Measurements from ENCODE around the gene RPL23. TPM values are rescaled to one million over a fixed set of nuclear protein-coding genes. Genes with fewer than 3 reads are reported as not detected.

RPL23 gene
- total and polyA plus RNA-seq, 10 of the 15 experiments (the other 5 are each of a cell fraction or from before 2014, with no cell fraction given): 2,200 to 4,821 (median 3,043) TPM

DNA sequence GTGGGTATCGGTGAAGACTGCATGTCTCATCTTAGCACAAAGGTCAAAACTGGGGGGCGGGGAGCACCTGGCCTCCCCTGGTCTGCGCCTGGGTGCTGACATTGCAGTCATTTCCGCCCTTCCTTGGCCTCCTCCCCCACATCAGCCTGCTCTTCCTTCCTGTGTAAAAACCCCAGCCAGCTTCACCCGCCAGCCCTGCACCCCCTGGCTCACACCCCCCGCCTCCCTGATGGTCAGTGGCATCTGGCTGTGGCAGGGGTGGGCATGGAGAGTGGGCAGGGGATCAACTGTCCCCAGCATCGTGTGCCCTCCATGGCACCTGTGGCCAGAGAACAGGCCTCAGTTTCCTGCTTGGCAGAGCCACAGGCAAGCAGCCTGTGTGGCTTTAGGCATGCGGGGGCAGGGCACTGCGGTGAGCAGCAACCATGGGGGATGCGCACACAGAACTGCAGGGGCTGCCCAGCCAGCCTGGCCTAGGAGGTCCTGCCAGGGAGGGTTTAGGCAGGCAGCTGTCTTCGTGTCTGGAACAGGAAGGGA, 45.4 kb upstream of the RPL23 start (continued):
- TF ChIP-seq RBBP5 (conservative IDR thresholded peaks at IDR 0.05) (no peak), GABPA (IDR thresholded peaks at IDR 0.05; ENCODE audit: low read depth) (peak; percentile 77), RELA (IDR thresholded peaks at IDR 0.05; ENCODE audit: borderline replicate concordance, partially characterized antibody) (peak; percentile 14), CBX5 (IDR thresholded peaks at IDR 0.05; ENCODE audit: low read depth) (0 out of 2 replicates have a peak, but pooled peaks have one; percentile 38)
- TF ChIP-seq, protein P1, sequence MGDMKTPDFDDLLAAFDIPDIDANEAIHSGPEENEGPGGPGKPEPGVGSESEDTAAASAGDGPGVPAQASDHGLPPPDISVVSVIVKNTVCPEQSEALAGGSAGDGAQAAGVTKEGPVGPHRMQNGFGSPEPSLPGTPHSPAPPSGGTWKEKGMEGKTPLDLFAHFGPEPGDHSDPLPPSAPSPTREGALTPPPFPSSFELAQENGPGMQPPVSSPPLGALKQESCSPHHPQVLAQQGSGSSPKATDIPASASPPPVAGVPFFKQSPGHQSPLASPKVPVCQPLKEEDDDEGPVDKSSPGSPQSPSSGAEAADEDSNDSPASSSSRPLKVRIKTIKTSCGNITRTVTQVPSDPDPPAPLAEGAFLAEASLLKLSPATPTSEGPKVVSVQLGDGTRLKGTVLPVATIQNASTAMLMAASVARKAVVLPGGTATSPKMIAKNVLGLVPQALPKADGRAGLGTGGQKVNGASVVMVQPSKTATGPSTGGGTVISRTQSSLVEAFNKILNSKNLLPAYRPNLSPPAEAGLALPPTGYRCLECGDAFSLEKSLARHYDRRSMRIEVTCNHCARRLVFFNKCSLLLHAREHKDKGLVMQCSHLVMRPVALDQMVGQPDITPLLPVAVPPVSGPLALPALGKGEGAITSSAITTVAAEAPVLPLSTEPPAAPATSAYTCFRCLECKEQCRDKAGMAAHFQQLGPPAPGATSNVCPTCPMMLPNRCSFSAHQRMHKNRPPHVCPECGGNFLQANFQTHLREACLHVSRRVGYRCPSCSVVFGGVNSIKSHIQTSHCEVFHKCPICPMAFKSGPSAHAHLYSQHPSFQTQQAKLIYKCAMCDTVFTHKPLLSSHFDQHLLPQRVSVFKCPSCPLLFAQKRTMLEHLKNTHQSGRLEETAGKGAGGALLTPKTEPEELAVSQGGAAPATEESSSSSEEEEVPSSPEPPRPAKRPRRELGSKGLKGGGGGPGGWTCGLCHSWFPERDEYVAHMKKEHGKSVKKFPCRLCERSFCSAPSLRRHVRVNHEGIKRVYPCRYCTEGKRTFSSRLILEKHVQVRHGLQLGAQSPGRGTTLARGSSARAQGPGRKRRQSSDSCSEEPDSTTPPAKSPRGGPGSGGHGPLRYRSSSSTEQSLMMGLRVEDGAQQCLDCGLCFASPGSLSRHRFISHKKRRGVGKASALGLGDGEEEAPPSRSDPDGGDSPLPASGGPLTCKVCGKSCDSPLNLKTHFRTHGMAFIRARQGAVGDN (IDR thresholded peaks at IDR 0.05): peak; percentile 87
- TF ChIP-seq, protein P2, sequence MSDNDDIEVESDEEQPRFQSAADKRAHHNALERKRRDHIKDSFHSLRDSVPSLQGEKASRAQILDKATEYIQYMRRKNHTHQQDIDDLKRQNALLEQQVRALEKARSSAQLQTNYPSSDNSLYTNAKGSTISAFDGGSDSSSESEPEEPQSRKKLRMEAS (IDR thresholded peaks at IDR 0.05; ENCODE audit: low read depth, low read length): peak; percentile 64; the same call in 1 of the 2 replicates

DNA sequence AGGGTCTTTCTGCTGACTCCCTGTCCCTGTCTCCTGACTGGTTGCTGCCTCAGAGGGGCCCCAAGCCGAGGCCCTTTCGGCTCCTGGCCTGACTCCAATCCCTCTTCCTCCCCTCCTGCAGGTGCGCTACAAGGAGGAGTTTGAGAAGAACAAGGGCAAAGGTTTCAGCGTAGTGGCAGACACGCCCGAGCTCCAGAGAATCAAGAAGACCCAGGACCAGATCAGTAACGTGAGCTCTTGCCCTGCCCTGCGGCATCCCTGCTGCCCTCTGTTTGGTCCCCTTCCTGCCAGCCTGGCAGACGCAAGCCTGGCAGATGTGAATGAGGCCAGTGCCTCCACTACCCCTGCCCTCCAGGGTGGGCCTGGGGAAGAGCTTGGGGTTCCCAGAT, 44.8 kb upstream of the RPL23 start:
- WGBS (ENCODE audit: insufficient coverage, insufficient replicate concordance, low lambda C conversion rate, missing lambda C conversion rate): 22% methylated on average over 9 of the region's 9 CpGs
- H3K27me3 ChIP-seq (replicated peaks in 1 of 2; ENCODE audit: control insufficient read depth in 2 of 2, insufficient read depth in 2 of 2, low read length in 1 of 2): no peaks in the 10 kb centered on the region
- H3K36me3 ChIP-seq (ENCODE audit: control insufficient read depth in 2 of 2, insufficient read depth in 2 of 2, low read length in 1 of 2): peaks cover 20 to 23% of the 10 kb centered on the region in 2 experiments
- no peaks in the 10 kb centered on the region for H4K20me1 ChIP-seq (ENCODE audit: control insufficient read depth, insufficient read depth)
- no peak for DNase-seq (ENCODE audit: low read depth, low spot score)
- POLR2A ChIA-PET: interaction anchor here (0.6 to 2.8 kb wide), 4 partner anchors 10 to 44 kb away, joined by 4 to 21 read pairs (median 8); partner anchors contain the start of genes LASP1 and RPL23
- H2AFZ ChIP-seq (ENCODE audit: control insufficient read depth, low read depth, low read length): peak overlapping the region; percentile 68
- intact Hi-C loops (cut with micrococcal nuclease; ENCODE audit: unreplicated experiment): no loop called here
- in situ Hi-C loops (cut with MboI): no loop called here
- BruUV-seq (replicated peaks): no TSS peak
- peak overlapping the region; percentile 75 for H3K9ac ChIP-seq (ENCODE audit: control insufficient read depth, insufficient read depth, low read length)
- RAD21 ChIA-PET (ENCODE audit: unreplicated experiment): interaction anchor here (1.4 to 2.4 kb wide), 4 partner anchors 12 to 85 kb away, joined by 3 to 10 read pairs (median 8); partner anchors contain the start of gene LASP1
- H3K4me3 ChIP-seq: 0 out of 2 replicates have a peak overlapping the region, but pooled peaks have one; percentile 28
- SMC1A ChIA-PET (ENCODE audit: uncharacterized antibody, unreplicated experiment): interaction anchor here (1.0 to 1.9 kb wide), 9 partner anchors 14 to 266 kb away, joined by 3 to 7 read pairs (median 5); partner anchors contain the start of genes LASP1NB and RPL23
- peaks cover 28% of the 10 kb centered on the region for H3K4me1 ChIP-seq (ENCODE audit: control insufficient read depth, insufficient read depth, low read length)
- H3K9me3 ChIP-seq (replicated peaks; ENCODE audit: control insufficient read depth, insufficient read depth, low read length): no peaks in the 10 kb centered on the region; the same call in 2 of the 3 replicates
- FAIRE-seq: no peak
- CTCF ChIA-PET: interaction anchor here (1.0 to 2.0 kb wide), 8 partner anchors 9 to 276 kb away, joined by 3 to 6 read pairs (median 4); partner anchors contain the start of gene LASP1
- peak overlapping the region; percentile 84 for H3K4me2 ChIP-seq (ENCODE audit: control insufficient read depth, insufficient read depth)
- H3K27ac ChIP-seq (ENCODE audit: control insufficient read depth, insufficient read depth): peak overlapping the region; percentile 96
- ATAC-seq: peak; percentile 38
- H3K79me2 ChIP-seq (ENCODE audit: control insufficient read depth, insufficient read depth, low read length): peaks cover 4% of the 10 kb centered on the region
- no peak for TF ChIP-seq SUPT20H (IDR thresholded peaks at IDR 0.05; ENCODE audit: borderline replicate concordance, control insufficient read depth, low read depth, low read length)
- TF ChIP-seq FOXM1 (IDR thresholded peaks at IDR 0.05; ENCODE audit: low read depth, low read length): no peak
- no peak for TF ChIP-seq SMC3 (IDR thresholded peaks at IDR 0.05; ENCODE audit: borderline replicate concordance, low read length)
- TF ChIP-seq MYB (IDR thresholded peaks at IDR 0.05; ENCODE audit: borderline replicate concordance, low read depth, low read length): no peak
- no peak for TF ChIP-seq BRCA1 (IDR thresholded peaks at IDR 0.05; ENCODE audit: low read depth, low read length)
- no peak for TF ChIP-seq TAF1 (IDR thresholded peaks at IDR 0.05; ENCODE audit: borderline replicate concordance, low read depth, low read length)
- TF ChIP-seq, protein P3, sequence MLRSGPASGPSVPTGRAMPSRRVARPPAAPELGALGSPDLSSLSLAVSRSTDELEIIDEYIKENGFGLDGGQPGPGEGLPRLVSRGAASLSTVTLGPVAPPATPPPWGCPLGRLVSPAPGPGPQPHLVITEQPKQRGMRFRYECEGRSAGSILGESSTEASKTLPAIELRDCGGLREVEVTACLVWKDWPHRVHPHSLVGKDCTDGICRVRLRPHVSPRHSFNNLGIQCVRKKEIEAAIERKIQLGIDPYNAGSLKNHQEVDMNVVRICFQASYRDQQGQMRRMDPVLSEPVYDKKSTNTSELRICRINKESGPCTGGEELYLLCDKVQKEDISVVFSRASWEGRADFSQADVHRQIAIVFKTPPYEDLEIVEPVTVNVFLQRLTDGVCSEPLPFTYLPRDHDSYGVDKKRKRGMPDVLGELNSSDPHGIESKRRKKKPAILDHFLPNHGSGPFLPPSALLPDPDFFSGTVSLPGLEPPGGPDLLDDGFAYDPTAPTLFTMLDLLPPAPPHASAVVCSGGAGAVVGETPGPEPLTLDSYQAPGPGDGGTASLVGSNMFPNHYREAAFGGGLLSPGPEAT (IDR thresholded peaks at IDR 0.05; ENCODE audit: low read depth): no peak
- TF ChIP-seq NFYB (IDR thresholded peaks at IDR 0.05; ENCODE audit: insufficient read depth, low read depth, low read length): no peak
- TF ChIP-seq, protein P2 (IDR thresholded peaks at IDR 0.05; ENCODE audit: low read depth, low read length): no peak
- no peak for TF ChIP-seq SUZ12 (IDR thresholded peaks at IDR 0.05; ENCODE audit: unreplicated experiment)
- TF ChIP-seq ASH2L (IDR thresholded peaks at IDR 0.05; ENCODE audit: borderline replicate concordance, low read depth): no peak

All from GM12878 (cell line).